Smooth muscle cell (in vitro differentiated cells): ENCODE results near the gene MMS22L. TPM values are rescaled to one million over a fixed set of nuclear protein-coding genes. Genes with fewer than 3 reads are reported as not detected.

Experiments used
- DNase-seq: peaks from one replicate; lab custom pipeline; 2025; ENCODE audit not compliant: unreplicated experiment; lab: John Stamatoyannopoulos, UW
- H2AFZ ChIP-seq: fragments of 200-600 bp; sonication (generic); 2 replicates; pipeline ENCODE4 v1.6.0; 2016; ENCODE audit warnings: antibody characterized with exemption, low read depth, mild to moderate bottlenecking
- H3F3A ChIP-seq: fragments of 200-600 bp; sonication (generic); 2 replicates; pipeline ENCODE4 v1.6.0; 2017; ENCODE audit warnings: antibody characterized with exemption, low read depth
- H3K27ac ChIP-seq: fragments of 200-600 bp; sonication (generic); 2 replicates; pipeline ENCODE4 v1.5.1; 2016; ENCODE audit warnings: low read depth, mild to moderate bottlenecking
- H3K27me3 ChIP-seq: fragments of 200-600 bp; sonication (generic); 2 replicates; pipeline ENCODE4 v1.6.1; 2016; ENCODE audit warnings: low read depth, mild to moderate bottlenecking
- H3K36me3 ChIP-seq: fragments of 200-600 bp; sonication (generic); 2 replicates; pipeline ENCODE4 v1.5.1; 2016; ENCODE audit warnings: low read depth
- H3K4me1 ChIP-seq: fragments of 200-600 bp; sonication (generic); 2 replicates; pipeline ENCODE4 v1.5.1; 2016; ENCODE audit warnings: low read depth
- H3K4me2 ChIP-seq: fragments of 200-600 bp; sonication (generic); 2 replicates; pipeline ENCODE4 v1.6.0; 2016; ENCODE audit warnings: mild to moderate bottlenecking
- H3K4me3 ChIP-seq: fragments of 200-600 bp; sonication (generic); 2 replicates; pipeline ENCODE4 v1.5.1; 2016; ENCODE audit warnings: mild to moderate bottlenecking
- H3K79me2 ChIP-seq: fragments of 200-600 bp; sonication (generic); 2 replicates; pipeline ENCODE4 v1.6.0; 2016; ENCODE audit warnings: low read depth, mild to moderate bottlenecking
- H3K9ac ChIP-seq: fragments of 200-600 bp; sonication (generic); 2 replicates; pipeline ENCODE4 v1.6.0; 2016; ENCODE audit warnings: low read depth
- H3K9me3 ChIP-seq: fragments of 200-600 bp; sonication (generic); replicated peaks from 2 replicates; pipeline ENCODE4 v1.5.1; 2016; ENCODE audit warnings: low read depth
- H4K20me1 ChIP-seq: fragments of 200-600 bp; sonication (generic); 2 replicates; pipeline ENCODE4 v1.6.0; 2016; ENCODE audit warnings: low read depth
- CTCF ChIP-seq: fragments of 200-600 bp; sonication (generic); IDR thresholded peaks from 2 replicates; pipeline ENCODE4 v1.5.1; 2017; ENCODE audit warnings: borderline replicate concordance, mild to moderate bottlenecking, antibody characterized with exemption; ENCODE audit not compliant: insufficient read depth, poor library complexity, severe bottlenecking
- WGBS: methylation state at CpG from one replicate; pipeline ENCODE4 v1.1.7; 2016; ENCODE audit warnings: low lambda C conversion rate; 5-methylcytosine and 5-hydroxymethylcytosine counted together
- polyA plus RNA-seq: library from polyadenylated mRNA; unstranded; fragments of >200 nt; fragmentation: Nextera tagmentation; extraction: Ambion mirVana; gene quantifications from 2 replicates; pipeline ENCODE4 v1.2.1, GENCODE V29; 2016
- total RNA-seq: library from RNA; depleted of rRNA; stranded (reverse); fragments of >200 nt; gene quantifications from 2 replicates; pipeline ENCODE4 v1.2.3, GENCODE V29; 2014

MMS22L gene
- total and polyA plus RNA-seq, 2 experiments from 2014 or later: 5.0 to 47.1 TPM

- no peaks in the 10 kb centered on the region for H3K27me3 ChIP-seq
- no peak overlapping the region for H2AFZ ChIP-seq
- H4K20me1 ChIP-seq: no peaks in the 10 kb centered on the region
- H3K4me1 ChIP-seq: peaks cover 22% of the 10 kb centered on the region
- no peak overlapping the region for H3K27ac ChIP-seq
- 35% methylated on average over 2 of the region's 2 CpGs for WGBS
- DNase-seq: no peak
- no peaks in the 10 kb centered on the region for H3K9me3 ChIP-seq
- H3F3A ChIP-seq: no peaks in the 10 kb centered on the region
- H3K4me2 ChIP-seq: peak overlapping the region; percentile 65
- peak overlapping the region; percentile 15 for H3K4me3 ChIP-seq
- H3K36me3 ChIP-seq: no peaks in the 10 kb centered on the region
- H3K79me2 ChIP-seq: no peaks in the 10 kb centered on the region
- no peak for TF ChIP-seq CTCF
- no peak overlapping the region for H3K9ac ChIP-seq
Observed at GRCh38 chr6:97214671-97215070, 68.3 kb downstream of the MMS22L start.

- Histone ChIP-seq H4K20me1 (no peaks in the 10 kb centered on the region), H3K27ac (no peak overlapping the region), H3K36me3 (no peaks in the 10 kb centered on the region), H3K4me3 (no peak overlapping the region), H3K4me1 (peaks cover 35% of the 10 kb centered on the region), H3K4me2 (no peak overlapping the region), H3K27me3 (no peaks in the 10 kb centered on the region), H3K9ac (no peak overlapping the region), H3K79me2 (no peaks in the 10 kb centered on the region), H3K9me3 (no peaks in the 10 kb centered on the region), H2AFZ (no peak overlapping the region), H3F3A (no peaks in the 10 kb centered on the region)
- no peak for DNase-seq
- TF ChIP-seq CTCF: no peak
Observed at GRCh38 chr6:97207383-97207782, 75.6 kb downstream of the MMS22L start.

GRCh38 chr6:97205966-97206365 is 77.0 kb downstream of the MMS22L start:
- H3K9me3 ChIP-seq: no peaks in the 10 kb centered on the region
- no peak overlapping the region for H3K4me3 ChIP-seq
- H3K36me3 ChIP-seq: no peaks in the 10 kb centered on the region
- no peaks in the 10 kb centered on the region for H3K27me3 ChIP-seq
- no peaks in the 10 kb centered on the region for H3F3A ChIP-seq
- H3K27ac ChIP-seq: no peak overlapping the region
- H3K79me2 ChIP-seq: no peaks in the 10 kb centered on the region
- H3K4me2 ChIP-seq: no peak overlapping the region
- H3K4me1 ChIP-seq: peaks cover 40% of the 10 kb centered on the region
- no peak overlapping the region for H3K9ac ChIP-seq
- no peak for TF ChIP-seq CTCF
- no peaks in the 10 kb centered on the region for H4K20me1 ChIP-seq
- no peak overlapping the region for H2AFZ ChIP-seq
- DNase-seq: no peak

GRCh38 chr6:97203343-97203742 is 79.7 kb downstream of the MMS22L start:
- Histone ChIP-seq H3F3A (no peaks in the 10 kb centered on the region), H4K20me1 (no peaks in the 10 kb centered on the region), H3K36me3 (no peaks in the 10 kb centered on the region), H3K4me1 (peaks cover 44% of the 10 kb centered on the region), H3K79me2 (no peaks in the 10 kb centered on the region), H3K9me3 (no peaks in the 10 kb centered on the region), H3K27me3 (no peaks in the 10 kb centered on the region), H3K4me3 (peak overlapping the region; percentile 15), H2AFZ (no peak overlapping the region), H3K4me2 (peak overlapping the region; percentile 74), H3K27ac (peak overlapping the region; percentile 48), H3K9ac (no peak overlapping the region)
- DNase-seq: no peak
- TF ChIP-seq CTCF: no peak
- 7% methylated on average over 3 of the region's 3 CpGs for WGBS
